ENCODE measurements around the gene UBQLN4.

The UBQLN4 gene

DNA sequence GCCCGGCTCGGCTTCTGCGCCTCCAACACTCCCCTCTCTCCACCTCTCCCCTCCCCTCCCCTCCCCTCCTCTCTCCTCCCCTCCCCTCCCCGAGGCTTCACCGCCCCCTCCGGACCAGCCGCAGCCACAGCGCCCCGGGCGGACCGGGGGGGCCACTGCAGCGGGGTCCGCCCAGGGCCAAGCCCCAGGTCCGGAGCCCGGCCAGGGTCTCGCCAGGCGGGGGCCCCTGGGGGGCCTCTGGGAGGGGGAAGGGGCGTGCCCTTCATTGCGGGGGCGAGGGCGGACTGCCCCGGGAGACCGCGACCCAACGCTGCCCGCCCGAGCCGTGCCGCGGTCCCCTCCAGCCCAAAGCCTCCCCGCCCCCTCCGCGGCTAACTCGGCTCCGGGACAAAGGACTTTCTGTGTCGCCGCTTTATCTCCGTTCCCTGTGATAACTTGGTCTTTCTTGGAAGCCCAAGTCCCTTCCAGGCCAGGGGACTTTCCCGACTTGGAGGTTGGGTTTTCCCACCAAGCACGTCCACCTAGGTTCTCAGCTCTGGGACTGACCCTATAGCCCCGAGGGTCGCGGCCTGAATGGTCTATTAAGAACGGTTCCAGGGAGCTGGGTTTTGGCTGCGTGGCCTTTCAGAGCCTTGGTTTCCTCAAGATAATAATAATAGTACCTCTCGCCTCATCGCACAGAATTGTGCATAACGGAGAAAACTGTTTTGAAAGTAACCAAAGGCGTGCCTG, at the start of gene UBQLN4:
Gene UBQLN4, minus strand, starts transcription at position 31 of the 732 bp plus-strand sequence. CDS start 97 bp downstream, outside the sequence.
- peak; percentile 86 for DNase-seq (ENCODE audit: low read depth)
- TF ChIP-seq, protein P1, sequence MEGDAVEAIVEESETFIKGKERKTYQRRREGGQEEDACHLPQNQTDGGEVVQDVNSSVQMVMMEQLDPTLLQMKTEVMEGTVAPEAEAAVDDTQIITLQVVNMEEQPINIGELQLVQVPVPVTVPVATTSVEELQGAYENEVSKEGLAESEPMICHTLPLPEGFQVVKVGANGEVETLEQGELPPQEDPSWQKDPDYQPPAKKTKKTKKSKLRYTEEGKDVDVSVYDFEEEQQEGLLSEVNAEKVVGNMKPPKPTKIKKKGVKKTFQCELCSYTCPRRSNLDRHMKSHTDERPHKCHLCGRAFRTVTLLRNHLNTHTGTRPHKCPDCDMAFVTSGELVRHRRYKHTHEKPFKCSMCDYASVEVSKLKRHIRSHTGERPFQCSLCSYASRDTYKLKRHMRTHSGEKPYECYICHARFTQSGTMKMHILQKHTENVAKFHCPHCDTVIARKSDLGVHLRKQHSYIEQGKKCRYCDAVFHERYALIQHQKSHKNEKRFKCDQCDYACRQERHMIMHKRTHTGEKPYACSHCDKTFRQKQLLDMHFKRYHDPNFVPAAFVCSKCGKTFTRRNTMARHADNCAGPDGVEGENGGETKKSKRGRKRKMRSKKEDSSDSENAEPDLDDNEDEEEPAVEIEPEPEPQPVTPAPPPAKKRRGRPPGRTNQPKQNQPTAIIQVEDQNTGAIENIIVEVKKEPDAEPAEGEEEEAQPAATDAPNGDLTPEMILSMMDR (IDR thresholded peaks at IDR 0.05; ENCODE audit: insufficient read depth, low read depth, low read length, missing control alignments) = peak; percentile 11
- peak within 1 kb of the TSS; percentile 95 for H3K4me3 ChIP-seq (ENCODE audit: low read length)

DNA sequence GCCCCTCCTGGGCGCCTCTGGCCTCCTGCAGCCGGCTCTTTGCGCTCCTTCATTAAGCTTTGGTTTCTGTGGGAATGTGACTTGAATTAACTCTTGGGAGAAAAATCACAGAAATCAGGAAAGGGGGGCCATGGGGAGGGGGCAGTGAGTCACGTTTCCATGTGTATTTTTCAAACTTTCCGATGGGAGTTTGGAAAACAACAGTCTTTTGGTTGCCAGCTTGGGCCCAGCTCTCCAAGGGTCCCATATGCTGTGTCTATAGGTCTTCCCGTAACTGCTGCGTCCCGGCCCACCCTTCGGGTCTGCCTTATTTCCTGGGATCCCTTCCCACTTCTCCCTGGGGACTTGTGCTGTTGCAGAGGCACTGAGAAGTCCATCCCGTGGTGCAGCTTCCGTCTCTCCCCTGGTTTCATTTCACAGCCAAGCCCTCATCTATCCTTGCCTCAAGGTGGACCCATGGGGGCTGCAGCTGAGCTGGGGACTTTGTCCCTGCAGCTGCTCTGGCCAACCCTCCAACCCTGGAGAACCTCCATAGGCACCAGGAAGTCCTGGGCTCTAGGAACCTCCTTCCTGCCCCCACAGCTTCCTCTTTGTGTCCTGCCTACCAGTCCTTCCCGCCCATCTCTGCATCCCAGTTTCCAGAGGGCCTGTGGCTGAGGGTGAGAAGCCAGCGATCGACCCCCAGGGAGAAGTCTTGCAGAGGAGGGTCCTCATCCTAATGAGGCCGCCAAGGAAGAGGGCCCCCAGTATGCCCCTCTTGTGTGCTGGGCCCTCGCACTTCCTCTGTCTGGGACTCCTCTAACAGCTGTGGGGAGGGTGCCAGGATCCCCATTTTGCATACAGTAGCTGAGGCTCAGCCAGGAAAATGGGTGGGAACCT, 49.3 kb upstream of the UBQLN4 start:
- TF ChIP-seq, protein P1 (IDR thresholded peaks at IDR 0.05; ENCODE audit: insufficient read depth, low read depth, low read length, missing control alignments) = no peak
- no peak overlapping the region for H3K4me3 ChIP-seq (ENCODE audit: low read length)
- DNase-seq (ENCODE audit: low read depth) = no peak

DNA sequence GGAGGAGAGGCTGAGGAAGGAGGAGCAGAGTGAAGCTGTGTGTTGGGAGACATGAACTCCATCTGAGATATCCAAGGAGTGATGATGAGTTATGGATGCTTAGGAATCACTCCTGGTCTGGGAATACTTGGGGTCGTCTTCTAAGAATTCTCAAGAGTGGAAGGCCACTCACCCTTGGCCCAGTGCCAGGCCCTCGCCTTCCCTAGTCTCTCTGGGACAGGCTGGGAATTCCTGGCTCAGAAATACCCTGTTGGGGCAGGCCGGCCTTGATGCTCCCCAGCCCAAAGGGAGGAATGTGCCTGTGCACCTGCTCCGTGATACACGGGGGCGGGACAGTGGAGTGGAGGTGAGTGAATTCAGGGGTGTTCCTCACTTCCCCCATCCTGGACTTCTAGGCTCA, 48.3 kb upstream of the UBQLN4 start:
- TF ChIP-seq, protein P1 (IDR thresholded peaks at IDR 0.05; ENCODE audit: insufficient read depth, low read depth, low read length, missing control alignments) = no peak
- no peak for DNase-seq (ENCODE audit: low read depth)
- no peak overlapping the region for H3K4me3 ChIP-seq (ENCODE audit: low read length)

DNA sequence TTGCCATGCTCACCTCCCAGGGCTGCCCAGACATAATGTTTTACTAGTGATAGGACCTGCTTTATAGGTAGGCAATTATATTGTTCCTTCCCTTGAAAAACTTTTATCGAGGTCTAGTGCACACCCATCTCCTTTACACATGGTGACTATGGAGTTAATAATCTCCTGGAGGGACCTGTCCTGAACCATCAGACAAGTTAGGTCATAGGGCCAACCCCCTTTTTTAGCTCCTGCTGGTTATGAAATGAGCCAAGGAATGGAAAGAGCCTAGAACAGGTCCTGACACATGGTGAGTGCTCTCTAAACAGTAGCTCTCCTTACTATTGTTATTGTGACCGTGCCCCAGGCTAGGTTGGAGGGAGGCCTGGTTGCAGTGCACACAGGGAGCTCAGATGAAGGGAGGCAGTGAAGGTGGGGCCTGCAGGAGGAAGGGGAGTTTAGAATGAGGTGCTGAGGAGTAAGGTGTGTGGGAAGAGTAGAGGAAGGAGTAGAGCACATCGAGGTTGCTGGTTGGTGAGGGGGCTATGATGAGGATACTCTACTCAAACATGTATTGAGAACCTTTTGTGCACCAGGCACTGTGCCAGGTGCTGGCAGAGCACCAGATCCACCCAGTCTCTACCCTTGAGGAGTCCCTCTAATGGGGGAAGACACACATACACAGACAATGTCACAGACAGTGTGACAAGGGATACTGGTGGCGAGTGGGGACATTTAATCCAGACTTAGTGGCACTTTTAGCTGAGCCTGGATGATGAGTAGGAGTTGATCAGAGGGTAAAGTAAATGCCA, 46.8 kb upstream of the UBQLN4 start:
- peak; percentile 64 for DNase-seq (ENCODE audit: low read depth)
- TF ChIP-seq, protein P1 (IDR thresholded peaks at IDR 0.05; ENCODE audit: insufficient read depth, low read depth, low read length, missing control alignments) = no peak

DNA sequence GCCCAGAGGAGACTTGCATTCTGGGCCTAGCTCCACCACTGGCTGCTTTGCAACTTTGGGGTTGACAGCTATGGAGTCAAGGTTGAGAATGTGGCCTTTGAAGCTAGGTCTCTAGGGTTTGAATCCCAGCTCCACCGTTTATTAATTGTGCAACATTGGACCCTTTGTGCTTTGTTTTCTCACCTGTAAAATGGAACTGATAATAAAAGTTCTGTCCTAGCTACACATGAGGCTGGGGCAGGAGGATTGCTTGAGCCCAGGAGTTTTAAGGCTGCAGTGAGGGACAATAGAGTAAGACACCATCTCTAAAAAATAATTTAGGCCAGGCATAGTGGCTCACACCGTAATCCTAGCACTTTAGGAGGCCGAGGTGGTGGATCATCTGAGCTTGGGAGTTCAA, 45.7 kb upstream of the UBQLN4 start:
- no peak overlapping the region for H3K4me3 ChIP-seq (ENCODE audit: low read length)
- TF ChIP-seq, protein P1 (IDR thresholded peaks at IDR 0.05; ENCODE audit: insufficient read depth, low read depth, low read length, missing control alignments) = no peak
- DNase-seq (ENCODE audit: low read depth) = no peak

More for the DNA sequence above, 46.8 kb upstream of the UBQLN4 start:
- no peak overlapping the region for H3K4me3 ChIP-seq (ENCODE audit: low read length)

DNA sequence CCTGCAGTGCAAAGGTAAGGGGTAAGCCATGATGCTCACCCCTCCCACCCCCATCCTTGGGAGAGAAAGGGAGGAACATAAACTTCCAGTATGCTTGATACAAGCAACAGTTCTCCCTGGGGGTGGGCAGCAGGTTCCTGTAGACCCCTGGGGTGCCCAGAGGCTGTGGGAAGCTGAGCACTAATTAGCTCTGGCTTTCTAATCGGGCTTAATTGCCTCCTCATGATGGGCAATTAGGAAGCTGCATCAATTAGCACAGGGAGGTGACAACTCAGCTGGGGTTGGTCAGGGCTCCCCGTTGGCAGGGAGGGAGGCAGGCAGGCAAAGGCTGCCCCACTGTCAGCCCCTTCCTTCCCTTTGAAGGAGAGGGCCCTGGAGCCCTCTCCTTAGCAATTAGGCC, 45.2 kb upstream of the UBQLN4 start:
- no peak overlapping the region for H3K4me3 ChIP-seq (ENCODE audit: low read length)
- DNase-seq (ENCODE audit: low read depth) = no peak
- TF ChIP-seq, protein P1 (IDR thresholded peaks at IDR 0.05; ENCODE audit: insufficient read depth, low read depth, low read length, missing control alignments) = no peak

Data from epithelial cell of esophagus (primary cell).